NAMALWA (cell line): ENCODE results near the gene ZP3.
"Not testable (repeated sequence)": the region's sequence is repeated elsewhere in the genome, so short reads cannot be mapped to it uniquely, and the experiment has no call there.

Experiments used
- DNase-seq: peaks from one replicate; pipeline ENCODE4 v3.0.0-alpha.2; 2015; ENCODE audit warnings: low spot score

ZP3 gene

DNA sequence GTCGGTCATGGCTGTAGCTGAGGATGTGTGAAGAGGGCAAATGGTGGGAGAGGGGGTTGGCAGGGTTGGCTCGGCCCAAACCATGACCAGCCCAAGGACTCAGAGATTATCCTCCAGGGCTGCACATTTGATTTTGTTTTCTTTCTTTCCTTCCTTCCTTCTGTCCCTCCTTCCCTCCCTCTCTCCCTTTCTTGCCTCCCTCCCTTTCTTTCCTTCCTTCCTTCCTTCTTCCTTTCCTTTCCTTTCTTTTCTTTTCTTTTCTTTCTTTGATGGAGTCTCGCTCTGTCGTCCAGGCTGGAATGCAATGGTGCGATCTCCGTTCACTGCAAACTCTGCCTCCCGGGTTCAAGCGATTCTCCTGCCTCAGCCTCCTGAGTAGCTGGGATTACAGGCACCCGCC lies 19.0 kb upstream of the ZP3 start:
- no peak for DNase-seq

DNA sequence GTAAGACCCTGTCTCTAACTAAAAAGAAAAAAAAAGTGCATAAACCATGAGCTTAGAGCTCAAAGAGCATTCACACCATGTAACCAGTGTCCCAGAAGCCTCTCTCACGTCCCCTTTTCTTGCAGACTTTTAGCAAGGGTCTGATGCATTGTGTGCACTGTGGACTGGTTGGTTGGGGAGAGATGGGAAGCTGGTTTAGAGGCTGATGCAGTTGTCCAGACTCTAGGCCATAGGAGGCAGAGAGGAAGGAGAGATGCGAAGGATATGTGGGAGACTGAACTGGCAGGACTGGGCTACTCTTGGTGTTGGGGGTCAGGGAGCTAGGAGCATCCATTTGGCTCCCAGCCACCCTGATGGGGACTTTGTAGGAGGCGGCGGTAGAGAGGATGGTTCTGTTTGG lies 17.0 kb upstream of the ZP3 start:
- DNase-seq, result no peak

DNA sequence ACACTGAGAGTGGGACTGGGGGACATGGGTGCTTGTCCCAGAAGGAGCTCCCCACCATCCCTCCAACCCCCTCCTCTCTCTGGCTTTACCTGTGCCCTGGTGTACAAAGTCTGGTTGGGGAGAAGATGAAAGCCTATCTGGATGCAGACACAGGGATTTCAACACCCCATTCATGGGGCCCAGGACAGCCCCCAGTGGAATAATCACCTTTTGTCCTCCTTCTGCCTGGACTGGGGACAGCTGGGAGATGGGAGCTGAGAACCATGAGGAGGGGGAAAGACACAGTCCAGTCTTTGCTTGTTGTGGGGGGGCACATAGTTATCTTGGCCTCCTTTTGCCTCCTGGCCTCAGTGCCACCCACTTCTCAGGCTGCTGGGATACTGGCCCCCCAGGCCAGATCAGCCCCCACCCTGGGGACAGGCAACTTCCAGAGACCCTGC lies 16.6 kb upstream of the ZP3 start:
- no peak for DNase-seq

DNA sequence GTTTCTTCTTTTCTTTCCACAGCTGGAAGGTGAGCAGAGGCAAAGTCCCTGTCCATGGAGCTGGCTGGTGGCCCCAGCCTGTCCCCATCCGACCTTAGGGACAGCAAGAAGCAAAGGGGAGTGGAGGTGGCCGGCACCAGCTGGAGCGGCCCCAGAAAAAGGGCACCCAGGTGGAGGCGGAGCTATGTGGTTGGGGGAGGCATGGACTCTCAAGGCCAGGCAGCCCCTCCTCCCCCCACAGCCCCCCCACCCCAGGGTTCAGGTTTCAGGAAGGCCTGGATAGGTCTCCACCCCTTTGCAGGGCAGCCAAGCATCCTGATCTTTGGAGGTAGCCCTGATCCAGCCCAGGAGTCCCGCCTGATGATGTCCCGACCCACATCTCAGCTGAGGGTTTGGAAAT lies 15.2 kb upstream of the ZP3 start, which contains the start of gene SSC4D:
SSC4D (minus strand) TSS at position 161 of the 400 bp plus-strand sequence. CDS start 5,258 bp downstream, outside the sequence.
- DNase-seq, result no peak

DNA sequence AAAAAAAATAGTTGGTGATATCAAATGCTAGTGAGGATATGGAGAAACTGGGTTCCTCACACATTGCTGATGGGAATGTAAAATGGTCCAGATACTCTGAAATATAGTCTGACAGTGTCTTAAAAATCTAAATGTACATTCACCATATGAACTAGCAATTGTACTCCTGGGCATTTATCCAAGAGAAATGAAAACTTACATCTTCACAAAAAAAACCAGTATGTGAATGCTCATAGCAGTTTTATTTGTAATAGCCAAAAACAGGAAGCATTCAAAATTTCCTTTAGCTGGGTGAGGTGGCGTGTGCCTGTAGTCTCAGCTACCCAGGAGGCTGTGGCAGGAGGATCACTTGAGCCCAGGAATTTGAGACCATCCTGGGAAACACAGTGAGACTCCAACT lies 13.1 kb upstream of the ZP3 start:
- no peak for DNase-seq

DNA sequence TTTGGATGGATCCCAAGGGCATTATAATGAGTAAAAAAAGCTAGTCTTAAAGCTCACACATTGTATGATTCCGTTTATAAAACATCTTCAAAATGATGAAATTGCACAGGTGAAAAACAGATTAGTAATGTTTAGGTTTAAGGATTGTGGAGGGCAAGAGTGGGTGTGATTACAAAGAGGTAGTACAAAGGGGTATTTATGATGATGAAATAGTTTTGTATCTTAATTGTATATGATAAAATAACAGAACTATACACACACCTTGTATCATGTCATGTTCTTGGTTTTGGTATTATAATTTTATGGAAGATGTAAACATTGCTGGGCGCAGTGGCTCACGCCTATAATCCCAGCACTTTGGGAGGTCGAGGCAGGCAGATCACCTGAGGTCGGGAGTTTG lies 12.5 kb upstream of the ZP3 start:
- DNase-seq, result no peak

DNA sequence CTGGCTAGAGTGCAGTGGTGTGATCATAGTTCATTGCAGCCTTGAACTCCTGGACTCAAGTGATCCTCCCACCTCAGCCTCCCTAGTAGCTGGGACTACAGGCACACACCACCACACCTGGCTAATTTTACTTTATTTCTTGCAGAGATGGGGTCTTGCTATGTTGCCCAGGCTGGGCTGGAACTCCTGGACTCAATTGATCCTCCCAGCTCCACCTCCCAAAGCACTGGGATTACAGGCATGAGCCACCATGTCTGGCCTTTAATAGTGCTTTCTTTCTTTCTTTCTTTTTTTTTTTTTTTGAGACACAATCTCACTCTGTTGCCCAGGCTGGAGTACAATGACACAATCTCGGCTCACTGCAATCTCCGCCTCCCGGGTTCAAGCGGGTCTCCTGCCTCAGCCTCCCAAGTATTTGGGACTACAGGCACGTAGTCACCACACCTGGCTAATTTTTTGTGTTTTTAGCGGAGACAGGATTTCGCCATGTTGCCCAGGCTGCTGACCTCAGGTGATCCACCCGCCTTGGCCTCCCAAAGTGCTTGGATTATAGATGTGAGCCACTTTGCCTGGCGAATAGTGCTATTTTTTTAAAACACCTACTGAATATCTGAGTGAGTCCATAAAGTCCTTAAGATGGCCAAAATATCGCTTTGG lies 7.0 kb upstream of the ZP3 start:
- DNase-seq, result not testable (repeated sequence)

DNA sequence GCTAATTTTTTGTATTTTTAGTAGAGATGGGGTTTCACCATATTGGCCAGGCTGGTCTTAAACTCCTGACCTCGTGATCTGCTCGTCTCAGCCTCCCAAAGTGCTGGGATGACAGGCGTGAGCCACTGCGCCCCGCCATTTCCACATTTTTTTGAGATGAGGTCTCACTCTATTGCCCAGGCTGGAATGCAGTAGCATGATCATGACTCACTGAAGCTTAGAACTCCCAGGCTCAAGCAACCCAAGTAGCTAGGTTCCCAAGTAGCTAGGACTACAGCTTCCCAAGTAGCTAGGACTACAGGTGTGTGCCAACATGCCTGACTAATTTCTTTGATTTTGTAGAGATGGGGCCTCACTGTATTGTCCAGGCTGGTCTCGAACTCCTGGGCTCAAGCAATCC lies 3.7 kb upstream of the ZP3 start:
- DNase-seq, result not testable (repeated sequence)

DNA sequence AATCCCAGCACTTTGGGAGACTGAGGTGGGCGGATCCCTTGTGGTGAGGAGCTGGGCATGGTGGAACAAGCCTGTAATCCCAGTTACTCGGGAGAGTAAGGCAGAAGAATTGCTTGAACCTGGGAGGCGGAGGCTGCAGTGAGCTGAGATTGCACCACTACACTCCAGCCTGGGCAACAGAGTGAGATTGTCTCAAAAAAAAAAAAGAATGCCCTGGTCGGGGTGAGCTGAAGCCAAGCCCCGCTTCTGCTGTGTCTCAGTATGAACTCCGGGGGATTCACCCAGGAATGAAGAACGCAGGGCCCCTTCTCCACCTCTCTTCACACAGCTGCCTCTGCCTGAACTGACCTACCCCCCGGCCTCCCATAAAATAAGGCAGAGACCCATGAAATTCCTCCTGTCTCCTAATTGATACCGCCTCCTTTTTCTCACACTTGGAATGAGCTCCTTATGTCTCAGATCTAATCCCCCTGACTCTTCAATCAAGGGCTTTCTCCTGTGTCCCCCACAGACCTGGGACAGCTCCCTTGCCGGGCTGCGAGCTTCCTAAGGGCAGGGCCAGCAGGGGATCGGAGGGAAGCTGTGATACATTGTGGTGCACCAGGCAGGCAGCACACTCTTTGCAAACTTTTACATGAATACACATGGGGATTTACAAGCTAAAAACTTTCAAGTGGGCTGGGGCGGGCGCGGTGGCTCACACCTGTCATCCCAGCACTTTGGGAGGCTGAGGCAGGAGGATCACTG lies 911 bp upstream of the ZP3 start:
- no peak for DNase-seq

DNA sequence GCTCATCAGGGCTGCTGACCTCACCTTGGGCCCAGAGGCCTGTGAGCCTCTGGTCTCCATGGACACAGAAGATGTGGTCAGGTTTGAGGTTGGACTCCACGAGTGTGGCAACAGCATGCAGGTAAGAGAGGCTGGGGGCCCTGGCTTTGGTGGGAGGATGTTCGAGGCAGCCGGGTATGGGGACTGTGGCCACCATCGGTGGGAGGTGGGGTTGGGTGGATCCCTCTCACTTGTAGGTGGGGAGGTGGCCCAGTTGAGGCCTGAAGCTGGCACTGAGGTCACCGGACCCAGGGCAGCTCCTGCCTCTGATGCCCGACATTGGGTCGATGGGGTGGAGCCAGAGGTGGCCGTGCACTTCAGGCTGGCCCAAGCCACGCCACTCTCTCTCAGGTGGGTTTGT lies 406 bp downstream of the ZP3 start:
- DNase-seq, result no peak

DNA sequence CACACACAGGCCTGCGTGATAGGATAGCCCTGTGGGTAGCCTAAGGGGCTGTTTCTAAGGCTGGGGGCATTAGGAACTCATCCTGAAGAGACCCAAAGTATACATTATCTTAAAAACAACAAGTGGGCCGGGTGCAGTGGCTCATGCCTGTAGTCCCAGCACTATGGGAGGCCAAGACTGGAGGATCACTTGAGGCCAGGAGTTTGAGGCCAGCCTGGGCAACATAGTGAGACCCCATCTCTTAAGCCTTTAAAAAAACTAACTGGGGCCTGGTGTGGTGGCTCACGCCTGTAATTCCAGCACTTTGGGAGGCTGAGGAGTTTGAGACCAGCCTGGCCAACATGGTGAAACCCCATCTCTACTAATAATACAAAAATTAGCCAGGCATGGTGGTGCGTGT lies 808 bp downstream of the ZP3 start:
- not testable (repeated sequence) for DNase-seq

DNA sequence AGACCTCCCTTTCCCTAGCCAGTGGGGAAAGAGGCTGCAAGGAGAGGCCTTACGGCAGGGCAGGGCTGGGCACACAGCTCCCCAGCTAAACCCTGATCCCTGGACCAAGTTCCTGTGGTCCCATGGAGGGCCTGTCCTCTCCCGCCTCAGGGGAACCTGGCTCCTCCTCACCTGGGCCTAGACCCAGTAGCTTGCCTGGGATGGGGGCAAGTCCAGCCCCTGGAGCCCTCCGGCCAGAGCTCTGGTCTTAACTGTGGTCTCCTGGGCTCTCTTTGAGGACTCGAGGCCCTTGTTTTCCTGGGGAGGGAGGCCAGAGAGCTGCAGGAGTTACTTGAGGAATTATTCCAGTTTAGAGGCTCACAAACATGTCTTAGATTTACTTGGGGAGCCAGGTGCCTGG lies 1.5 kb downstream of the ZP3 start:
- DNase-seq, result no peak

DNA sequence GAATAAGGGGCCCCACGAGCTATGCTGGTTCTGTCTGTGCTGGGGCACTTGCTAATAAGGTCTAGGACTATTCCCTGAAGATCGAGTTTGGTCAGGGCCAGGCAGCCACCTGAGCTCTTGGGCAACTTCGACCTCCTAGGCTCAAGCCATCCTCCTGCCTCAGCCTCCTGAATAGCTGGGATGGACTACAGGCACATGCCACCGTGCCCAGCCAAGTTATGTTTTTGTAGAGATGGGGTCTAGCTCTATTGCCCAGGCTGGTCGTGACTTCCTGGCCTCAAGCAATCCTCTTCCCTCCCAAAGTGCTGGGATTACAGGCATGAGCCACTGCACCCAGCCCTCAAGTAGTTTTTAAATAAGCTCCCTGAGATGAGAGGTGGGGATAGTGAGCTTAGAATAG lies 2.9 kb downstream of the ZP3 start:
- DNase-seq, result no peak

DNA sequence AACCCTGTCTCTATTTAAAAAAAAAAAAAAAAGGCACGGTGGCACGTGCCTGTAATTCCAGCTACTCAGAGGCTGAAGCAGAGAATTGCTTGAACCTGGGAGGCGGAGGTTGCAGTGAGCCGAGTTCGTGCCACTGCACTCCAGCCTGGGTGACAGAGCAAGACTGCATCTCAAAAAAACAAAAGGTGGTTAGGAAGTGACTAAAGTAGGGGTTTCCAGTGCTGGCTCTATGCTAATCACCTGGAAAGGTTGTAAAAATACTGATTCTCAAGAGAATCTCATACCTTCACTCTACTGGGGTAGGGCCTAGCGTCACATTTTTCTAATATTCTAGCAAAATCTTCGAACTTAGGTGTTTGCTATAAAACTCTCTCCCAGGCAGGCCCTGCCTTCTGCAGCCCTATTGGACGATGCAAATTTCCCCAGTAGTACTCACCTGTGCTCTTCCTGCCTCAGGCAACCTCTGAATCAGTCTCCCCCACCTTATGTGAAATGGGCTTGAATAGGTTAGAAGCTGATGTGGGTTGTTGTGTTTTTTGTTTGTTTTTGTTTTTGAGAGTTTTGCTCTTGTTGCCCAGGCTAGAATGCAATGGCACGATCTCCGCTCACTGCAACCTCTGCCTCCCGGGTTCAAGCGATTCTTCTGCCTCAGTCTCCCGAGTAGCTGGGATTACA lies 3.5 kb downstream of the ZP3 start:
- DNase-seq, result no peak

DNA sequence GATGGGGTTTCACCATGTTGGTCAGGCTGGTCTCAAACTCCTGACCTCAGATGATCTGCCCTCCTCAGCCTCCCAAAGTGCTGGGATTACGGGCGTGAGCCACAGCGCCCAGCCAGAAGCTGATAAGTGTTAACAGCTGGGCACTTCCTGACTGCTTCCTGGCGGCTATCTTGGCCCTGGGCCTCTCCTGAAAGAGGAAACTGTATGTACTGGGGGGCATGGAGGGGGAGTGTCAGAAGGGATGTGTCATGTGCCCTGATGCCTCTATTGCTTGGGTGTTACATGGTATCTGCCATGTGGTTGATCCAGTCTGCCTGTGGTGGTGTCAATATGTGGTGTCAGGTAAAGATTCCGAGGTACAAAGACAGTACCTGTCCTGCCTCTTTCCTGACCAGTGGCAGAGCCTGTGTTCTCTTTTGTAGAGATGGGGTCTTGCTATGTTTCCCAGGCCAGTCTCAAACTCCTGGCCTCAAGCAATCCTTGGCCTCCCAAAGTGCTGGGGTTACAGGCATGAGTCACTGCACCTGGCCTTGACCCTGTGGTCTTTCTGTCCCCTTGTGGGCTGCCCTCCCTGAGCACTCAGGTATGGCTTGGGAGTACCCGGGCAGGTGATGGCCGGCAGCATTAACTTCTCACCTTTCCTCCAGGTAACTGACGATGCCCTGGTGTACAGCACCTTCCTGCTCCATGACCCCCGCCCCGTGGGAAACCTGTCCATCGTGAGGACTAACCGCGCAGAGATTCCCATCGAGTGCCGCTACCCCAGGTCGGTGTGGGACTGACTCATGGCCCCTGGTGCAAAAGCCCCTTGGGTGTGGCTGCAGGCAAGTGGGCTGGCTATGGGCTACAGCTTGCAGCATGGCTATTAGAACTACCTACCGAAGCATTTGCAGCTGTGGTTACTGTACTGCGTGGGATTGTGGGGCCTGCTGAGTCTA lies 4.4 kb downstream of the ZP3 start:
- no peak for DNase-seq

DNA sequence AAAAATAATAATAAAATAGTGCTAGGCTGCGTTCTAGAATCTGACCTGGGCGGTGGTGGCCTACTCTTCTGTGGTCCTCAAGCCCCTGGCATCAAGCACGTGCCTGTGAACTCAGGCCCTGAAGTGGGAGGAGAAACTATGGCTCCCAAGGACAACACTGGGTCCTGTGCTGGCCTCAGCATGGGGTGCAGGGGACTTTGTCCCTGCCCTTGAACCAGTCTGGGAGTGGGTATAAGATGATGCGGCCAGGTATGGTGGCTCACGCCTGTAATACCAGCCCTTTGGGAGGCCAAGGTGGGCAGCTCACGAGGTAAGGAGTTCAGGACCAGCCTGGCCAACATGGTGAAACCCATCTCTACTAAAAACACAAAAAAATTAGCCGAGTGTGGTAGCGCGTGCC lies 5.5 kb downstream of the ZP3 start:
- DNase-seq, result no peak

DNA sequence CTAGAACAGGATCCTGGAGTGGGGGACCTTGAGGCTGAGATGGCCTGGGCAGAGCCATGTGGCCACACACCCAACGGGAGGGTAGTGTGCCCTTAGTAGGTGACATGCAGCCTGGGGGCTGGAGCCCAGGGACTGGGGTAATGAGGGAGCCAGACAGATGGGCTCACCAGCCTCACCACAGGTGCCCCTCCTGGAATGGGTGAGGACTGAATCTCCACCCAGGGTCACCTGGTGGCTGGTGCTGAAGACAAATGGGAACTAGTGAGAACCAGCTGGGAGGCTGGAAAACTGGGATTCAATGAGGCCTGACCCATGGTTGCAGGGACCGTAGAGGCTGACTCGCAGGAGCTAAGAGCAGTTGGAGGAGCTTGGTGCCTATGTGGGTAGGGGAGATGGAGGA lies 6.1 kb downstream of the ZP3 start:
- DNase-seq, result no peak

DNA sequence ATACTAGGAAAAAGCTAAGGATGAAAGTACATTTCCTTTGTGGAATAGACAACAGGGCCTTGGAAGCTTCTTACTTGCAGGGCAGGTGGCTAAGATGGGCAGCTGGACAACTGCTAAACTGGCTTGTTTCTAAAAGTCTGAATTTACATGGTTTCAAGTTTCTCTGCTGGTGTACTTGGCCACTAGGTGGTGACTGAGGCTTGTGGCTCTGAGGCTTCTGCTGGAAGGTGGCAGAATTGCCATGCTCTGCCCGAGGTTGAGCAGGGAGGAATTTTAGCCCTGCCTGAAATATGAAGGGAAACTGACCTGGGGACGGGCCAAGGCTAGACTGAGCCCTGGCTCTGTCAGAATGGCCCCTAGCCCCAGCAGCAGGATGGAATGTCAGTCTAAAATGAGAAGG lies 13.1 kb downstream of the ZP3 start:
- peak; percentile 88 for DNase-seq

DNA sequence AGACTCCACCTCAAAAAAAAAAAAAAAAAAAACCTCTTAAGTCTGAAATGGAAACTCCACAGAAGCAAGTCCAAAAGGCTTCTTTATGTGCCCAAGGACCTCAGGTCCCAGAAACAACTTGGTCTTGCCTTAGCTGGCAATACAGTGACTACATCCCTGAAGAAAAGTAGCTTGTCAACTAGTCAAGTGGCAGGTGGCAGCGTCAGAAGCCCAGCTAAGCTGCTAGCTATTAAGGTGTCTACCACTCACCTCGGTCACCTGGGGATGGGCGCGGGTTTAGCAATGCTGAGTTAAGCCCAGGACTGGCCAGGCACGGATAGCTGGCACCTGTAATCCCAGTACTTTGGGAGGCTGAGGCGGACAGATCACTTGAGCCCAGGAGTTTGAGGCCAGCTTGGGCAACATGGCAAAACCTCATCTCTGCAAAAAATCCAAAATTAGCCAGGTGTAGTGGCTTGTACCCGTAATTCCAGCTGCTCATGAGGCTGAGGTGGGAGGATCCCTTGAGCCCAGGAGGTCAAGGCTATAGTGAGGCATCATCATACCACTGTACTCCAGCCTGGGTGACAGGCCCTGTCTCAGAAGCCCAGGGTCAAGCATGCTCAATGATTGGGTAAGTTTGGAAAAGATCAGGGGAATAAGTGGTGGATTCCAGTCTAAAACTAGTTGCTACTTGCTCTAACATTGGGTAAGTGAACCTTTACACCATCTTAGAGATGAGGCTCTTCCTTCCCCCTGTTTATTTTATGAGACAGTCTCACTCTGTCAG lies 14.6 kb downstream of the ZP3 start:
- DNase-seq, result not testable (repeated sequence)

DNA sequence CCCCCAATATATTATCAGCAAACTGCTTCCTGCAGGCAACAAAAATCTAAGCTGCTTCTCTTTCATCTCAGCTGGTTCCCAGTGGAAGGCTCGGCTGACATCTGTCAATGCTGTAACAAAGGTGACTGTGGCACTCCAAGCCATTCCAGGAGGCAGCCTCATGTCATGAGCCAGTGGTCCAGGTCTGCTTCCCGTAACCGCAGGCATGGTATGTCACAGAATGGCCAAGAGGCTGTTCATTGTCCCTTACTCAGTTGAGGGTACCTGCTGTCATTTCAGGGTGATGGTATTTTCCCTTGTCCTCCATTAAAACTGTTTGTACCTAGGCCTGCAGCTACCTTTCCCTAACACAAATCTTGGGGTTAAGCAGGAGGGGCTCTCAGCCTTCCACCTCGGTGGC lies 15.7 kb downstream of the ZP3 start:
- DNase-seq, result not testable (repeated sequence)

DNA sequence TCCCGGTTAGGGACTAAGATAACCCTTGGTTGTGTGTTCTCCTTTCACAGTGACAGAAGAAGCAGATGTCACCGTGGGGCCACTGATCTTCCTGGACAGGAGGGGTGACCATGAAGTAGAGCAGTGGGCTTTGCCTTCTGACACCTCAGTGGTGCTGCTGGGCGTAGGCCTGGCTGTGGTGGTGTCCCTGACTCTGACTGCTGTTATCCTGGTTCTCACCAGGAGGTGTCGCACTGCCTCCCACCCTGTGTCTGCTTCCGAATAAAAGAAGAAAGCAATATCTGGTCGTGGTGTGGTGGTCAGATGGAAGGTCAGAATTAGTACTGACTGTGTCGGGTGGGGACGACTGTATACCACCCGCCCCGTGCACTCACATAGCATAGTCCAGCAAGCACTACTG lies 17.0 kb downstream of the ZP3 start:
- DNase-seq, result not testable (repeated sequence)
